SK-N-SH (cell line): ENCODE results near the gene PRR33. TPM values are rescaled to one million over a fixed set of nuclear protein-coding genes. Genes with fewer than 3 reads are reported as not detected.

Experiments used
- CTCF ChIA-PET: fragments of 300-600, 350-600 bp; formaldehyde crosslinking; extraction: SDS; loops from one replicate; lab custom pipeline; 2021; lab: Yijun Ruan, JAX
- POLR2A ChIA-PET: fragments of 350-600 bp; sonication (Branson Sonifier 250); formaldehyde crosslinking; extraction: SDS; loops from one replicate; lab custom pipeline; 2020; ENCODE audit warnings: antibody characterized with exemption, inconsistent platforms; lab: Yijun Ruan, JAX
- DNase-seq: peaks from one replicate; pipeline ENCODE4 v3.0.0; 2012
- H2AFZ ChIP-seq: fragments of 200-600 bp; sonication (generic); 2 replicates; pipeline ENCODE4 v1.8.1; 2016; ENCODE audit warnings: antibody characterized with exemption, mild to moderate bottlenecking, low read depth
- H3F3A ChIP-seq: fragments of 200-600 bp; sonication (generic); replicated peaks from 2 replicates; pipeline ENCODE3; 2016; ENCODE audit warnings: antibody characterized with exemption, mild to moderate bottlenecking; ENCODE audit not compliant: insufficient read depth
- H3K27ac ChIP-seq, 2 experiments: fragments of 200-500 bp in 1 of 2; fragments of 200-600 bp in 1 of 2; sonication (Bioruptor generic) in 1 of 2; sonication (generic), shearing (Covaris generic) in 1 of 2; 2 replicates each; pipeline versions ENCODE4 v1.5.1 to v1.6.1; 2014 to 2016; ENCODE audit warnings: low read depth in 2 of 2, inconsistent platforms in 1 of 2, low read length in 1 of 2, mild to moderate bottlenecking in 1 of 2, mixed read lengths in 1 of 2
- H3K27me3 ChIP-seq: fragments of 200-600 bp; sonication (generic), shearing (Covaris generic); 2 replicates; pipeline ENCODE4 v1.6.1; 2016; ENCODE audit warnings: mixed run types; ENCODE audit not compliant: insufficient read depth
- H3K36me3 ChIP-seq, 2 experiments: fragments of 200-500 bp in 1 of 2; fragments of 200-600 bp in 1 of 2; sonication (Bioruptor generic) in 1 of 2; sonication (generic) in 1 of 2; replicated peaks in 1 of 2; 2 replicates each; pipeline versions ENCODE3 to v1.5.1; 2014 to 2016; ENCODE audit warnings: low read length in 1 of 2, mild to moderate bottlenecking in 1 of 2; ENCODE audit not compliant: insufficient read depth in 2 of 2, control insufficient read depth in 1 of 2
- H3K4me1 ChIP-seq, 2 experiments: fragments of 200-500 bp in 1 of 2; fragments of 200-600 bp in 1 of 2; sonication (Bioruptor generic) in 1 of 2; sonication (generic), shearing (Covaris generic) in 1 of 2; 2 replicates each; pipeline versions ENCODE4 v1.5.1 to v1.6.1; 2014 to 2016; ENCODE audit warnings: low read depth in 1 of 2, low read length in 1 of 2, mixed run types in 1 of 2; ENCODE audit not compliant: insufficient read depth in 2 of 2, control insufficient read depth in 1 of 2
- H3K4me2 ChIP-seq: fragments of 200-600 bp; sonication (generic), shearing (Covaris generic); 2 replicates; pipeline ENCODE4 v1.6.1; 2017; ENCODE audit warnings: mixed run types
- H3K4me3 ChIP-seq, 2 experiments: fragments of 200-500 bp in 1 of 2; fragments of 200-600 bp in 1 of 2; sonication (Bioruptor generic) in 1 of 2; sonication (generic), shearing (Covaris generic) in 1 of 2; 2 replicates each; pipeline versions ENCODE4 v1.5.1 to v1.8.1; 2014 to 2016; ENCODE audit warnings: low read depth in 2 of 2, inconsistent platforms in 1 of 2, low read length in 1 of 2, mild to moderate bottlenecking in 1 of 2, mixed read lengths in 1 of 2, moderate library complexity in 1 of 2
- H3K79me2 ChIP-seq: fragments of 200-600 bp; sonication (generic); 2 replicates; pipeline ENCODE4 v1.8.1; 2017; ENCODE audit warnings: mild to moderate bottlenecking; ENCODE audit not compliant: insufficient read depth
- H3K9ac ChIP-seq: fragments of 200-600 bp; sonication (generic); 2 replicates; pipeline ENCODE4 v1.6.1; 2017; ENCODE audit warnings: mixed run types
- H3K9me2 ChIP-seq: fragments of 200-600 bp; sonication (generic); 2 replicates; pipeline ENCODE4 v1.6.1; 2017; ENCODE audit warnings: mixed run types
- H3K9me3 ChIP-seq: fragments of 200-600 bp; sonication (generic); 2 replicates; pipeline ENCODE4 v1.6.1; 2017; ENCODE audit warnings: mixed run types, mild to moderate bottlenecking, moderate library complexity
- H4K20me1 ChIP-seq: fragments of 200-600 bp; sonication (generic); 2 replicates; pipeline ENCODE4 v1.6.1; 2017; ENCODE audit warnings: mild to moderate bottlenecking, mixed run types; ENCODE audit not compliant: insufficient read depth
- CHD2 ChIP-seq: fragments of 150-350 bp; IDR thresholded peaks from 2 replicates; pipeline ENCODE4 v1.6.1; 2018; ENCODE audit warnings: low read length; ENCODE audit not compliant: partially characterized antibody
- ELF1 ChIP-seq: IDR thresholded peaks from 2 replicates; pipeline ENCODE4 v1.4.0; 2012
- EP300 ChIP-seq, 2 experiments: IDR thresholded peaks; 2 replicates each; pipeline versions ENCODE4 v1.4.0 to v1.6.1; 2012; ENCODE audit warnings: borderline replicate concordance in 1 of 2, low read depth in 1 of 2, low read length in 1 of 2
- FOSL2 ChIP-seq: IDR thresholded peaks from 2 replicates; pipeline ENCODE4 v1.4.0; 2012; ENCODE audit warnings: low read depth, mild to moderate bottlenecking, moderate library complexity, borderline replicate concordance
- FOXJ3 ChIP-seq: sonication (generic); formaldehyde crosslinking; IDR thresholded peaks from 2 replicates; pipeline ENCODE4 v1.5.1; 2020; ENCODE audit warnings: mild to moderate bottlenecking, missing genetic modification reagents
- FOXM1 ChIP-seq: IDR thresholded peaks from 2 replicates; pipeline ENCODE4 v1.4.0; 2012; ENCODE audit warnings: low read depth, mild to moderate bottlenecking
- GABPA ChIP-seq: IDR thresholded peaks from 2 replicates; pipeline ENCODE4 v1.4.0; 2012; ENCODE audit warnings: low read depth, mild to moderate bottlenecking
- RAD21 ChIP-seq: IDR thresholded peaks from 2 replicates; pipeline ENCODE4 v1.6.1; 2012; ENCODE audit warnings: mild to moderate bottlenecking, low read length
- RFX5 ChIP-seq: IDR thresholded peaks from 2 replicates; pipeline ENCODE4 v1.6.1; 2012; ENCODE audit warnings: mild to moderate bottlenecking, improper control_type of control experiment, low read length
- RXRA ChIP-seq: IDR thresholded peaks from 2 replicates; pipeline ENCODE4 v1.4.0; 2012; ENCODE audit warnings: low read depth, mild to moderate bottlenecking, borderline replicate concordance
- SIN3A ChIP-seq: IDR thresholded peaks from 2 replicates; pipeline ENCODE4 v1.6.1; 2012; ENCODE audit warnings: low read depth, mild to moderate bottlenecking, low read length, moderate library complexity, borderline replicate concordance
- SMC3 ChIP-seq: IDR thresholded peaks from 2 replicates; pipeline ENCODE4 v1.6.1; 2012; ENCODE audit warnings: low read depth, low read length, improper control_type of control experiment
- TEAD4 ChIP-seq: IDR thresholded peaks from 2 replicates; pipeline ENCODE4 v1.4.0; 2012; ENCODE audit warnings: mild to moderate bottlenecking, borderline replicate concordance; ENCODE audit not compliant: insufficient read depth
- YY1 ChIP-seq: IDR thresholded peaks from 2 replicates; pipeline ENCODE4 v1.4.0; 2012; ENCODE audit warnings: low read depth, mild to moderate bottlenecking
- WGBS: methylation state at CpG from one replicate; pipeline ENCODE4 v1.1.6; 2017; ENCODE audit warnings: low lambda C conversion rate; 5-methylcytosine and 5-hydroxymethylcytosine counted together
- polyA plus RNA-seq, 3 experiments: library from polyadenylated mRNA; depleted of rRNA; stranded (reverse); fragments of >200 nt; gene quantifications; 2 replicates each; pipeline ENCODE4 v1.2.3, GENCODE V29; 2012
- TF ChIP-seq, protein P1 (sequence below): fragments of 150-350 bp; IDR thresholded peaks from 2 replicates; pipeline ENCODE4 v1.6.1; 2017; ENCODE audit warnings: antibody characterized with exemption, low read length, low read depth, borderline replicate concordance
- TF ChIP-seq, protein P2 (sequence below): fragments of 150-350 bp; IDR thresholded peaks from 2 replicates; pipeline ENCODE4 v1.6.1; 2016; ENCODE audit warnings: mild to moderate bottlenecking, low read depth, low read length
- TF ChIP-seq, protein P3 (sequence below): IDR thresholded peaks from 2 replicates; pipeline ENCODE4 v1.6.1; 2012; ENCODE audit warnings: mild to moderate bottlenecking, low read depth, low read length, moderate library complexity
- TF ChIP-seq, protein P4 (sequence below): IDR thresholded peaks from 2 replicates; pipeline ENCODE4 v1.4.0; 2012; ENCODE audit warnings: low read depth, borderline replicate concordance
- TF ChIP-seq, protein P5 (sequence below): IDR thresholded peaks from 2 replicates; pipeline ENCODE4; 2012

PRR33 gene
- polyA plus RNA-seq, 1 of the 3 experiments (the other 2 are of a cell fraction) = not detected

DNA sequence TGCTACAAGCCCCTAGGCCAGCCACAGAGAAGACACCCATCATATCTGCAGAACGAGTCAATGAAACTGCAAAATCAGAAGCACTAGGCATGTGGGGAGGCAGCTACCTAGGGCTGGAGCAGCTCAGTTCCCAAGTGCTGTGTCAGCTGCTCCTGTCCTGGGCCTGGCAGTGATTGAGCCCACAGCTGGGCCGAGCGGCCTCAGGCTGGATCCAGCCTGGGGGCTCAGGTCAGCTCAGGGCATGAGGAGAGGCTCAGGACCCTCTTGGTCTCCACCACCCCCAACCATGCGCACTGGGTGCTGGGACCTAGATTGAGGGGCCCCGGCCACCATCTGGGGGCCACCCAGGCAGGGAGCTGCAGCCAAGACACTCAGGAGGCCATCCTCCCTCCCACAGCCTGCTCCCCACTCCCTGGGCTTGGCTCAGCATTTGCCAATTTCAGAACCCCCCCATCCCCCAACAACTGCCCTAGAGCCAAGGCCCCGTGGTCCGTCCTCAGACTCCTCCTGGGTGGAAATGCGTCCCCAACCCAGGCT is 25.4 kb upstream of the PRR33 start (continued):
- TF ChIP-seq, protein P1, sequence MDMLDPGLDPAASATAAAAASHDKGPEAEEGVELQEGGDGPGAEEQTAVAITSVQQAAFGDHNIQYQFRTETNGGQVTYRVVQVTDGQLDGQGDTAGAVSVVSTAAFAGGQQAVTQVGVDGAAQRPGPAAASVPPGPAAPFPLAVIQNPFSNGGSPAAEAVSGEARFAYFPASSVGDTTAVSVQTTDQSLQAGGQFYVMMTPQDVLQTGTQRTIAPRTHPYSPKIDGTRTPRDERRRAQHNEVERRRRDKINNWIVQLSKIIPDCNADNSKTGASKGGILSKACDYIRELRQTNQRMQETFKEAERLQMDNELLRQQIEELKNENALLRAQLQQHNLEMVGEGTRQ = no peak
- TF ChIP-seq YY1 = no peak
- no peak for TF ChIP-seq EP300 (IDR thresholded peaks at IDR 0.05; ENCODE audit: borderline replicate concordance in 1 of 2, low read depth in 1 of 2, low read length in 1 of 2)
- no peak for TF ChIP-seq SMC3
- TF ChIP-seq, protein P2, sequence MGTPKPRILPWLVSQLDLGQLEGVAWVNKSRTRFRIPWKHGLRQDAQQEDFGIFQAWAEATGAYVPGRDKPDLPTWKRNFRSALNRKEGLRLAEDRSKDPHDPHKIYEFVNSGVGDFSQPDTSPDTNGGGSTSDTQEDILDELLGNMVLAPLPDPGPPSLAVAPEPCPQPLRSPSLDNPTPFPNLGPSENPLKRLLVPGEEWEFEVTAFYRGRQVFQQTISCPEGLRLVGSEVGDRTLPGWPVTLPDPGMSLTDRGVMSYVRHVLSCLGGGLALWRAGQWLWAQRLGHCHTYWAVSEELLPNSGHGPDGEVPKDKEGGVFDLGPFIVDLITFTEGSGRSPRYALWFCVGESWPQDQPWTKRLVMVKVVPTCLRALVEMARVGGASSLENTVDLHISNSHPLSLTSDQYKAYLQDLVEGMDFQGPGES = no peak
- TF ChIP-seq, all 33 proteins: peak for 0

DNA sequence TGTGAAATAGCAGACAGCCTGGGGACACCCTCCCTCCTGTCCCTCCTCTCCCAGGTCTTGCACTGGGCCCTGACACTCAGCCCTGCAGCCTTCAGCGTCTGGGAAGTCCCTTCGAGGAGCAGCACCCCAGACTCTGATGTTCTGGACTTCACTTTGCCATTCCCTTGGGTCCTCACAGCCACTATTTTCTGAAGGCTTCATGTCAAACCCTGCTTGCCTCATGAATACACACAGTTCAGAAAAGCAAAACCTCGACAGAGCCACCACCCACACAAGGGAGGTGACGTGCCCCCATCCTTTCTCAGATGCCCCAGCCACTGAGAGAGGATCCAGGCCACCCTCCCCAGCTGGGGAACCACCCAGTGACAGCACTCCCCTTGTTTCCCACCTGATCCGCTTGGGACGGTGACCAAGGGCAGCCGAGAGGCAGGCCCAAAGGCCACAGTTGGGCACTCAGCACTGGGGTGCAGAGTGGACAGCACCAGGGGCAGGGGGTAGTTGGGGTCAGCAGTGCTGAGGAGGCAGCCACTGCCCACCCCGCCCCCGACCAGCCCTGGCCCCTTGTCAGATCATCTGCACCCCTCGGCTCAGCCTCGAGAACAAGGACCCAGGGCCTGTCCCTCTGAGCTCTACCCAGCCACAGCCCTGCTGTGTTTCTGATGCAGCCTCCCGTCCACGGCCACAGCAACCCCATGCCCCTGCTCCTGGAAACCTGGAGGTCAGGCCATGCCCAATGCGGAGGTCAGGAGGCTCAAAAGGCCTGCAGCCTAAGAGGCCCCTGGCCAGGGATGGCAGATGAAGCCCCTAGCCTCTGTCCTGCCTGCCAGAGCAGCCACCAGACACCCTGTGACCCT is 24.7 kb upstream of the PRR33 start:
- H3K27me3 ChIP-seq = no peaks in the 10 kb centered on the region
- H3K4me2 ChIP-seq = no peak overlapping the region
- H3K9ac ChIP-seq = no peak overlapping the region
- no peak for DNase-seq
- CTCF ChIA-PET = interaction anchor here (0.9 to 2.8 kb wide), 5 partner anchors 22 to 84 kb away, joined by 3 to 24 read pairs (median 9); no protein-coding TSS in a partner anchor
- no peak overlapping the region for H2AFZ ChIP-seq
- H3K4me1 ChIP-seq = peaks cover 0 to 10% of the 10 kb centered on the region in 2 experiments; a peak in 1 of 4 replicates
- no peak overlapping the region for H3K4me3 ChIP-seq
- H3K79me2 ChIP-seq = no peaks in the 10 kb centered on the region
- 45% methylated on average over 10 of the region's 14 CpGs for WGBS
- POLR2A ChIA-PET = interaction anchor here (1.3 kb wide), 1 partner anchor 64 kb away, joined by 3 read pairs; no protein-coding TSS in a partner anchor
- H3K9me3 ChIP-seq = no peaks in the 10 kb centered on the region
- H3K27ac ChIP-seq = no peak overlapping the region
- no peaks in the 10 kb centered on the region for H3K36me3 ChIP-seq
- H3K9me2 ChIP-seq = no peaks in the 10 kb centered on the region
- no peaks in the 10 kb centered on the region for H4K20me1 ChIP-seq
- no peaks in the 10 kb centered on the region for H3F3A ChIP-seq
- TF ChIP-seq RFX5 (no peak), CHD2 (no peak), GABPA (no peak), SMC3 (no peak), ELF1 (no peak), FOXJ3 (CRISPR knock-in tag) (no peak), TEAD4 (no peak), RAD21 (no peak), FOSL2 (no peak), FOXM1 (no peak), SIN3A (no peak), RXRA (no peak)
- TF ChIP-seq, protein P3, sequence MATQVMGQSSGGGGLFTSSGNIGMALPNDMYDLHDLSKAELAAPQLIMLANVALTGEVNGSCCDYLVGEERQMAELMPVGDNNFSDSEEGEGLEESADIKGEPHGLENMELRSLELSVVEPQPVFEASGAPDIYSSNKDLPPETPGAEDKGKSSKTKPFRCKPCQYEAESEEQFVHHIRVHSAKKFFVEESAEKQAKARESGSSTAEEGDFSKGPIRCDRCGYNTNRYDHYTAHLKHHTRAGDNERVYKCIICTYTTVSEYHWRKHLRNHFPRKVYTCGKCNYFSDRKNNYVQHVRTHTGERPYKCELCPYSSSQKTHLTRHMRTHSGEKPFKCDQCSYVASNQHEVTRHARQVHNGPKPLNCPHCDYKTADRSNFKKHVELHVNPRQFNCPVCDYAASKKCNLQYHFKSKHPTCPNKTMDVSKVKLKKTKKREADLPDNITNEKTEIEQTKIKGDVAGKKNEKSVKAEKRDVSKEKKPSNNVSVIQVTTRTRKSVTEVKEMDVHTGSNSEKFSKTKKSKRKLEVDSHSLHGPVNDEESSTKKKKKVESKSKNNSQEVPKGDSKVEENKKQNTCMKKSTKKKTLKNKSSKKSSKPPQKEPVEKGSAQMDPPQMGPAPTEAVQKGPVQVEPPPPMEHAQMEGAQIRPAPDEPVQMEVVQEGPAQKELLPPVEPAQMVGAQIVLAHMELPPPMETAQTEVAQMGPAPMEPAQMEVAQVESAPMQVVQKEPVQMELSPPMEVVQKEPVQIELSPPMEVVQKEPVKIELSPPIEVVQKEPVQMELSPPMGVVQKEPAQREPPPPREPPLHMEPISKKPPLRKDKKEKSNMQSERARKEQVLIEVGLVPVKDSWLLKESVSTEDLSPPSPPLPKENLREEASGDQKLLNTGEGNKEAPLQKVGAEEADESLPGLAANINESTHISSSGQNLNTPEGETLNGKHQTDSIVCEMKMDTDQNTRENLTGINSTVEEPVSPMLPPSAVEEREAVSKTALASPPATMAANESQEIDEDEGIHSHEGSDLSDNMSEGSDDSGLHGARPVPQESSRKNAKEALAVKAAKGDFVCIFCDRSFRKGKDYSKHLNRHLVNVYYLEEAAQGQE = no peak
- TF ChIP-seq, protein P4, sequence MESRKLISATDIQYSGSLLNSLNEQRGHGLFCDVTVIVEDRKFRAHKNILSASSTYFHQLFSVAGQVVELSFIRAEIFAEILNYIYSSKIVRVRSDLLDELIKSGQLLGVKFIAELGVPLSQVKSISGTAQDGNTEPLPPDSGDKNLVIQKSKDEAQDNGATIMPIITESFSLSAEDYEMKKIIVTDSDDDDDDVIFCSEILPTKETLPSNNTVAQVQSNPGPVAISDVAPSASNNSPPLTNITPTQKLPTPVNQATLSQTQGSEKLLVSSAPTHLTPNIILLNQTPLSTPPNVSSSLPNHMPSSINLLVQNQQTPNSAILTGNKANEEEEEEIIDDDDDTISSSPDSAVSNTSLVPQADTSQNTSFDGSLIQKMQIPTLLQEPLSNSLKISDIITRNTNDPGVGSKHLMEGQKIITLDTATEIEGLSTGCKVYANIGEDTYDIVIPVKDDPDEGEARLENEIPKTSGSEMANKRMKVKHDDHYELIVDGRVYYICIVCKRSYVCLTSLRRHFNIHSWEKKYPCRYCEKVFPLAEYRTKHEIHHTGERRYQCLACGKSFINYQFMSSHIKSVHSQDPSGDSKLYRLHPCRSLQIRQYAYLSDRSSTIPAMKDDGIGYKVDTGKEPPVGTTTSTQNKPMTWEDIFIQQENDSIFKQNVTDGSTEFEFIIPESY = no peak
- TF ChIP-seq, protein P5, sequence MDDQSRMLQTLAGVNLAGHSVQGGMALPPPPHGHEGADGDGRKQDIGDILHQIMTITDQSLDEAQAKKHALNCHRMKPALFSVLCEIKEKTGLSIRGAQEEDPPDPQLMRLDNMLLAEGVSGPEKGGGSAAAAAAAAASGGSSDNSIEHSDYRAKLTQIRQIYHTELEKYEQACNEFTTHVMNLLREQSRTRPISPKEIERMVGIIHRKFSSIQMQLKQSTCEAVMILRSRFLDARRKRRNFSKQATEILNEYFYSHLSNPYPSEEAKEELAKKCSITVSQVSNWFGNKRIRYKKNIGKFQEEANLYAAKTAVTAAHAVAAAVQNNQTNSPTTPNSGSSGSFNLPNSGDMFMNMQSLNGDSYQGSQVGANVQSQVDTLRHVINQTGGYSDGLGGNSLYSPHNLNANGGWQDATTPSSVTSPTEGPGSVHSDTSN = no peak
